Esophagus squamous epithelium (tissue), 4 donors: ENCODE results near the gene OR1C1.

Source experiments
- CTCF ChIP-seq, 6 experiments: fragments of 450-650 bp in 4 of 6; fragments of 200-600 bp in 2 of 6; sonication (generic) in 2 of 6; IDR thresholded peaks; one replicate each; pipeline ENCODE4 v1.5.1; 2016 to 2019; ENCODE audit warnings: antibody characterized with exemption in 6 of 6, mild to moderate bottlenecking in 4 of 6, moderate library complexity in 4 of 6
- POLR2A ChIP-seq, 4 donors: fragments of 450-650 bp; IDR thresholded peaks; one replicate each; pipeline ENCODE4 v1.6.1; 2017; ENCODE audit warnings: antibody characterized with exemption in 4 of 4, mild to moderate bottlenecking in 4 of 4, moderate library complexity in 3 of 4

GRCh38 chr1:247740721-247741120 lies 19.6 kb downstream of the OR1C1 start:
- TF ChIP-seq POLR2A (IDR thresholded peaks at IDR 0.05): no peak
- no peak for TF ChIP-seq CTCF (IDR thresholded peaks at IDR 0.05)
